ENCODE data around the gene WNK3. TPM values are rescaled to one million over a fixed set of nuclear protein-coding genes. Genes with fewer than 3 reads are reported as not detected.

The WNK3 gene
- total RNA-seq, 1 donor from 2014 or later: 19.7 TPM

- no peak overlapping the region for H3K27ac Mint-ChIP-seq (ENCODE audit: unreplicated experiment)
- H3K4me3 Mint-ChIP-seq (ENCODE audit: unreplicated experiment): no peak overlapping the region
- no peaks in the 10 kb centered on the region for H3K9me3 Mint-ChIP-seq (ENCODE audit: unreplicated experiment)
- H3K4me1 Mint-ChIP-seq (ENCODE audit: low read depth, unreplicated experiment): peaks cover 16% of the 10 kb centered on the region
- DNase-seq: no peak
- TF ChIP-seq CTCF (IDR thresholded peaks at IDR 0.05; ENCODE audit: partially characterized antibody, unreplicated experiment): no peak
- H3K36me3 Mint-ChIP-seq (ENCODE audit: unreplicated experiment): no peaks in the 10 kb centered on the region
- peaks cover 4% of the 10 kb centered on the region for H3K27me3 Mint-ChIP-seq (ENCODE audit: unreplicated experiment)
These were observed 180.5 kb downstream of the WNK3 start for GRCh38 chrX:54177306-54177705.

GRCh38 chrX:54173791-54174190 is 184.1 kb downstream of the WNK3 start:
- H3K4me3 Mint-ChIP-seq (ENCODE audit: unreplicated experiment): no peak overlapping the region
- H3K27me3 Mint-ChIP-seq (ENCODE audit: unreplicated experiment): no peaks in the 10 kb centered on the region
- no peaks in the 10 kb centered on the region for H3K9me3 Mint-ChIP-seq (ENCODE audit: unreplicated experiment)
- no peak for DNase-seq
- no peaks in the 10 kb centered on the region for H3K36me3 Mint-ChIP-seq (ENCODE audit: unreplicated experiment)
- no peak for TF ChIP-seq CTCF (IDR thresholded peaks at IDR 0.05; ENCODE audit: partially characterized antibody, unreplicated experiment)
- H3K4me1 Mint-ChIP-seq (ENCODE audit: low read depth, unreplicated experiment): no peaks in the 10 kb centered on the region
- H3K27ac Mint-ChIP-seq (ENCODE audit: unreplicated experiment): no peak overlapping the region

GRCh38 chrX:54172455-54172854 is 185.4 kb downstream of the WNK3 start:
- H3K27me3 Mint-ChIP-seq (ENCODE audit: unreplicated experiment): no peaks in the 10 kb centered on the region
- no peaks in the 10 kb centered on the region for H3K4me1 Mint-ChIP-seq (ENCODE audit: low read depth, unreplicated experiment)
- no peak for DNase-seq
- H3K27ac Mint-ChIP-seq (ENCODE audit: unreplicated experiment): no peak overlapping the region
- no peaks in the 10 kb centered on the region for H3K9me3 Mint-ChIP-seq (ENCODE audit: unreplicated experiment)
- H3K4me3 Mint-ChIP-seq (ENCODE audit: unreplicated experiment): no peak overlapping the region
- H3K36me3 Mint-ChIP-seq (ENCODE audit: unreplicated experiment): no peaks in the 10 kb centered on the region
- TF ChIP-seq CTCF (IDR thresholded peaks at IDR 0.05; ENCODE audit: partially characterized antibody, unreplicated experiment): no peak

GRCh38 chrX:54171527-54172250 is 186.2 kb downstream of the WNK3 start:
- TF ChIP-seq CTCF (IDR thresholded peaks at IDR 0.05; ENCODE audit: partially characterized antibody, unreplicated experiment): no peak
- Mint-ChIP-seq H3K36me3 (ENCODE audit: unreplicated experiment) (no peaks in the 10 kb centered on the region), H3K4me1 (ENCODE audit: low read depth, unreplicated experiment) (no peaks in the 10 kb centered on the region), H3K27ac (ENCODE audit: unreplicated experiment) (no peak overlapping the region), H3K4me3 (ENCODE audit: unreplicated experiment) (no peak overlapping the region), H3K27me3 (ENCODE audit: unreplicated experiment) (no peaks in the 10 kb centered on the region), H3K9me3 (ENCODE audit: unreplicated experiment) (no peaks in the 10 kb centered on the region)
- DNase-seq: no peak

DNA sequence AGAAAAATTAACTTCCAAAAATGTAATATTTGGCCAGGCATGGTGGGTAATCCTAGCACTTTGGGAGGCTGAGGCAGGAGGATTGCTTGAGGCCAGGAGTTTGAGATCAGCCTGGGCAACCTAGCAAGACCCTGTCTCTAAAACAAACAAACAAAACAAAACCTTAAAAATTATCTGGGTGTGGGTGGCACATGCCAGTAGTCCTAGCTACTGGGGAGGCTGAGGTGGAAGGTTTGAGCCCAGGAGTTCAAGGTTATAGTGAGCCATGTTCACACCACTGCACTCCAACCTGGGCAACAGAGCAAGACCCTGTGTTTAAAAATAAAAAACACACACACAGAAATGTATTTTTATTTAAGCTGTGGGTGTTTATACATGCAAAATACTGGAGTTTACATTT is 186.8 kb downstream of the WNK3 start:
- no peaks in the 10 kb centered on the region for H3K36me3 Mint-ChIP-seq (ENCODE audit: unreplicated experiment)
- DNase-seq: no peak
- H3K4me1 Mint-ChIP-seq (ENCODE audit: low read depth, unreplicated experiment): no peaks in the 10 kb centered on the region
- TF ChIP-seq CTCF (IDR thresholded peaks at IDR 0.05; ENCODE audit: partially characterized antibody, unreplicated experiment): no peak
- H3K27me3 Mint-ChIP-seq (ENCODE audit: unreplicated experiment): no peaks in the 10 kb centered on the region
- no peaks in the 10 kb centered on the region for H3K9me3 Mint-ChIP-seq (ENCODE audit: unreplicated experiment)
- H3K4me3 Mint-ChIP-seq (ENCODE audit: unreplicated experiment): no peak overlapping the region
- H3K27ac Mint-ChIP-seq (ENCODE audit: unreplicated experiment): no peak overlapping the region

All from glutamatergic neuron (in vitro differentiated cells).